Measurements from ENCODE around the gene FAM43B. TPM values are rescaled to one million over a fixed set of nuclear protein-coding genes. Genes with fewer than 3 reads are reported as not detected.

FAM43B gene
- total RNA-seq, 4 donors from 2014 or later: 0.15 to 0.62 TPM; not detected in 2

GRCh38 chr1:20571427-20571826 is 19.1 kb downstream of the FAM43B start:
- DNase-seq (ENCODE audit: low spot score in 2 of 2): no peak
- 85 to 88% methylated on average over 5 of the region's 5 CpGs for WGBS, 2 donors
- TF ChIP-seq, protein P1, sequence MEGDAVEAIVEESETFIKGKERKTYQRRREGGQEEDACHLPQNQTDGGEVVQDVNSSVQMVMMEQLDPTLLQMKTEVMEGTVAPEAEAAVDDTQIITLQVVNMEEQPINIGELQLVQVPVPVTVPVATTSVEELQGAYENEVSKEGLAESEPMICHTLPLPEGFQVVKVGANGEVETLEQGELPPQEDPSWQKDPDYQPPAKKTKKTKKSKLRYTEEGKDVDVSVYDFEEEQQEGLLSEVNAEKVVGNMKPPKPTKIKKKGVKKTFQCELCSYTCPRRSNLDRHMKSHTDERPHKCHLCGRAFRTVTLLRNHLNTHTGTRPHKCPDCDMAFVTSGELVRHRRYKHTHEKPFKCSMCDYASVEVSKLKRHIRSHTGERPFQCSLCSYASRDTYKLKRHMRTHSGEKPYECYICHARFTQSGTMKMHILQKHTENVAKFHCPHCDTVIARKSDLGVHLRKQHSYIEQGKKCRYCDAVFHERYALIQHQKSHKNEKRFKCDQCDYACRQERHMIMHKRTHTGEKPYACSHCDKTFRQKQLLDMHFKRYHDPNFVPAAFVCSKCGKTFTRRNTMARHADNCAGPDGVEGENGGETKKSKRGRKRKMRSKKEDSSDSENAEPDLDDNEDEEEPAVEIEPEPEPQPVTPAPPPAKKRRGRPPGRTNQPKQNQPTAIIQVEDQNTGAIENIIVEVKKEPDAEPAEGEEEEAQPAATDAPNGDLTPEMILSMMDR (IDR thresholded peaks at IDR 0.05): no peak
- TF ChIP-seq POLR2A (IDR thresholded peaks at IDR 0.05): no peak
- intact Hi-C loops (cut with DNase I; ENCODE audit: low total_unique reads): no loop called here
- H3K4me3 ChIP-seq (ENCODE audit: low read depth, poor library complexity, severe bottlenecking): no peak overlapping the region

GRCh38 chr1:20573987-20574386 is 21.6 kb downstream of the FAM43B start:
- TF ChIP-seq, protein P1 (IDR thresholded peaks at IDR 0.05): no peak
- no peak for TF ChIP-seq POLR2A (IDR thresholded peaks at IDR 0.05)
- no peak for DNase-seq (ENCODE audit: low spot score in 2 of 2)
- intact Hi-C loops (cut with DNase I; ENCODE audit: low total_unique reads): no loop called here
- 76 to 83% methylated on average over 1 of the region's 1 CpG for WGBS, 2 donors
- no peak overlapping the region for H3K4me3 ChIP-seq (ENCODE audit: low read depth, poor library complexity, severe bottlenecking)

GRCh38 chr1:20574686-20575540 is 22.5 kb downstream of the FAM43B start:
- no peak for TF ChIP-seq POLR2A (IDR thresholded peaks at IDR 0.05)
- TF ChIP-seq, protein P1 (IDR thresholded peaks at IDR 0.05): peak in 1 of 3 donors; percentile 17
- intact Hi-C loops (cut with DNase I; ENCODE audit: low total_unique reads): no loop called here
- WGBS, 2 donors: 21 to 23% methylated on average over 18 of the region's 18 CpGs
- DNase-seq (ENCODE audit: low spot score in 2 of 2): peak; percentile 57 to 89
- H3K4me3 ChIP-seq (ENCODE audit: low read depth, poor library complexity, severe bottlenecking): no peak overlapping the region

DNA sequence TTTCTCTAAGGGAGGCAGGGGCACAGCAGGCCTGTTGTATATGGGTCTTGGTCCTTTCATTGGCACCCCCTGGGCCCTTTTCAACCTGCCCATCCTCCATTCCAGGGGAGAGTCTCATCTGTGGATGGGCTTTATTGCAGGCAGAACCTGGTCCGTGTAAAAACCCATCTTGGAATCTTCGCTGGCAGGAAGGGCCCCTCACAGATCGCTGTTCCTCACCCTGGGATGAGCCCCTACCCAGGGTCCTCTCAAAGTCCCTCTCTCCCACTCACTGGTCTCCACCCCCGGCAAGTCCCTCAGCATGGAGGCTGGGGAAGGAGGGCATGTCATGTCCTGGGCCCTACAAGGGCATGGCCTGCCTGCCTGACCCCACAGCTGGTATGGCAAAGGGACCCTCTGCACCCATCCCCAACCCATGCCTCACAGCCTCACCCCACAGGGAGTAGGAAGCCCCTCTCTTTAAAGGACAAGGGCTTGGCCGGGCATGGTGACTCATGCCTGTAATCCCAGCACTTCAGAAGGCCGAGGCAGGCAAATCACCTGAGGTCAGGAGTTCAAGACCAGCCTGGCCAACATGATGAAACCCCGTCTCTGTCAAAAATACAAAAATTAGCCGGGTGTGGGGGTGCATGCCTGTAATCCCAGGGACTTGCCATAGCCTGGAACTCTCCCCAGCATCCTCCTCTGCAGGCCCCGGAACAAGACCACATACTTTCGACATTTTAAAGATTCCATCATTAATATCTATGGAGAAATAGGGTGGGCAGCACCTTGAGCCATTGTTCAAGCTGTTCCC is 23.4 kb downstream of the FAM43B start:
- no peak overlapping the region for H3K4me3 ChIP-seq (ENCODE audit: low read depth, poor library complexity, severe bottlenecking)
- WGBS, 2 donors: 72 to 73% methylated on average over 10 of the region's 10 CpGs
- no peak for DNase-seq (ENCODE audit: low spot score in 2 of 2)
- TF ChIP-seq POLR2A (IDR thresholded peaks at IDR 0.05): no peak
- TF ChIP-seq, protein P1 (IDR thresholded peaks at IDR 0.05): no peak
- intact Hi-C loops (cut with DNase I; ENCODE audit: low total_unique reads): no loop called here

DNA sequence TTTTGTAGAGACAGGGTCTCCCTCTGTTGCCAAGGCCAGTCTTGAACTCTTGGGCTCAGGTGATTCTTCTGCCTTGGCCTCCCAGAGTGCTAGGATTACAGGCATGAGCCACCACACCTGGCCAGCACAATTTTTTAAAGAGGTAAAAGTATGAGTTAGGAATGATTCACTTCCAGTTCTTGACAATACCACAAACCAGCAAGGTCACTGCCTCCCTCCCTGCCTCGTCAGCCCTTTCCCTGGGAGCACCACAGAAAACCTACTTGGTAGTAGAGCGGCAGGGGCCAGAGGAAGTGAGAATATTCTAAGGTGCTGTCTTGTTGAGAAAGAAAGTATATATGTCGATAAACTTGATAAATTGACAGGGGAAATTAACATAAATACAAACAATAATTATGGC is 25.7 kb downstream of the FAM43B start:
- WGBS, 2 donors: 77 to 91% methylated on average over 3 of the region's 3 CpGs
- no peak for DNase-seq (ENCODE audit: low spot score in 2 of 2)
- TF ChIP-seq, protein P1 (IDR thresholded peaks at IDR 0.05): no peak
- no peak for TF ChIP-seq POLR2A (IDR thresholded peaks at IDR 0.05)
- intact Hi-C loops (cut with DNase I; ENCODE audit: low total_unique reads): no loop called here
- no peak overlapping the region for H3K4me3 ChIP-seq (ENCODE audit: low read depth, poor library complexity, severe bottlenecking)
